AG09319 (cell line): ENCODE data around the gene ZNF394.
"Not testable (repeated sequence)": the region's sequence is repeated elsewhere in the genome, so short reads cannot be mapped to it uniquely, and the experiment has no call there.

ENCODE experiments used
- DNase-seq: peaks from one replicate; pipeline ENCODE4 v3.0.0-alpha.2; 2010; ENCODE audit warnings: low read depth; ENCODE audit errors: extremely low read depth
- CTCF ChIP-seq: IDR thresholded peaks from 2 replicates; pipeline ENCODE4 v1.5.1; 2011; ENCODE audit warnings: low read depth, mild to moderate bottlenecking, inconsistent platforms, low read length, moderate library complexity

ZNF394 gene

GRCh38 chr7:99499721-99500636, at the start of gene ZNF394:
TSS of gene ZNF394 (minus strand) at chr7:99500281. CDS start at chr7:99500093, 188 bp downstream.
- no peak; the same call in 1 of the 2 replicates for TF ChIP-seq CTCF
- peak; percentile 71 for DNase-seq

- not testable (repeated sequence) for DNase-seq
These were observed 49.5 kb upstream of the ZNF394 start for GRCh38 chr7:99549545-99549944.

- not testable (repeated sequence) for DNase-seq
These were observed 45.2 kb upstream of the ZNF394 start for GRCh38 chr7:99545308-99545707.

GRCh38 chr7:99543916-99544315, 43.8 kb upstream of the ZNF394 start:
- TF ChIP-seq CTCF, result no peak
- DNase-seq, result no peak

- no peak for DNase-seq
- no peak for TF ChIP-seq CTCF
These were observed 43.1 kb upstream of the ZNF394 start for GRCh38 chr7:99543081-99543671.

- TF ChIP-seq CTCF, result no peak
- no peak for DNase-seq
These were observed 41.1 kb upstream of the ZNF394 start for GRCh38 chr7:99541212-99541611.

GRCh38 chr7:99540542-99540941, 40.5 kb upstream of the ZNF394 start:
- no peak for DNase-seq
- TF ChIP-seq CTCF, result no peak

- no peak for TF ChIP-seq CTCF
- DNase-seq, result no peak
These were observed 39.2 kb upstream of the ZNF394 start for GRCh38 chr7:99539213-99539811.
